Measurements from ENCODE around the gene YARS2. TPM values are rescaled to one million over a fixed set of nuclear protein-coding genes. Genes with fewer than 3 reads are reported as not detected.

Gene YARS2
- total and polyA plus RNA-seq, 8 donors: 3.7 to 7.9 (median 6.3) TPM

- WGBS, 2 donors: 65 to 70% methylated on average over 1 of the region's 1 CpG
- Histone ChIP-seq H3K4me1 (no peaks in the 10 kb centered on the region), H3K27me3 (no peaks in the 10 kb centered on the region), H3K36me3 (no peaks in the 10 kb centered on the region), H3K4me3 (no peak overlapping the region), H3K27ac (no peak overlapping the region), H3K9me3 (no peaks in the 10 kb centered on the region)
- intact Hi-C loops (cut with DNase I): no loop called here
- DNase-seq (no peak), FAIRE-seq (no peak), ATAC-seq (no peak)
- no peak for TF ChIP-seq CTCF (IDR thresholded peaks at IDR 0.05)
These were observed 24.4 kb upstream of the YARS2 start for GRCh38 chr12:32780071-32780470.

GRCh38 chr12:32777691-32778175 is 22.0 kb upstream of the YARS2 start:
- intact Hi-C loops (cut with DNase I): no loop called here
- Histone ChIP-seq H3K27ac (no peak overlapping the region), H3K36me3 (no peaks in the 10 kb centered on the region), H3K4me3 (no peak overlapping the region), H3K4me1 (no peaks in the 10 kb centered on the region), H3K9me3 (no peaks in the 10 kb centered on the region), H3K27me3 (no peaks in the 10 kb centered on the region)
- 64 to 74% methylated on average over 6 of the region's 6 CpGs for WGBS, 2 donors
- FAIRE-seq (no peak), ATAC-seq (no peak), DNase-seq (no peak)
- no peak for TF ChIP-seq CTCF (IDR thresholded peaks at IDR 0.05)

- Histone ChIP-seq H3K27ac (no peak overlapping the region), H3K4me1 (no peaks in the 10 kb centered on the region), H3K27me3 (no peaks in the 10 kb centered on the region), H3K4me3 (no peak overlapping the region), H3K9me3 (no peaks in the 10 kb centered on the region), H3K36me3 (no peaks in the 10 kb centered on the region)
- no peak for FAIRE-seq
- DNase-seq: no peak
- 25 to 44% methylated on average over 5 of the region's 5 CpGs for WGBS, 2 donors
- no peak for TF ChIP-seq CTCF (IDR thresholded peaks at IDR 0.05)
- ATAC-seq: no peak
- intact Hi-C loops (cut with DNase I): no loop called here
These were observed 21.5 kb upstream of the YARS2 start for GRCh38 chr12:32777159-32777558.

GRCh38 chr12:32776258-32776657 is 20.6 kb upstream of the YARS2 start:
- Histone ChIP-seq H3K4me1 (no peaks in the 10 kb centered on the region), H3K36me3 (no peaks in the 10 kb centered on the region), H3K27ac (no peak overlapping the region), H3K9me3 (no peaks in the 10 kb centered on the region), H3K4me3 (no peak overlapping the region), H3K27me3 (no peaks in the 10 kb centered on the region)
- intact Hi-C loops (cut with DNase I): no loop called here
- no peak for FAIRE-seq
- no peak for TF ChIP-seq CTCF (IDR thresholded peaks at IDR 0.05)
- 56 to 66% methylated on average over 4 of the region's 4 CpGs for WGBS, 2 donors
- DNase-seq: no peak
- ATAC-seq: no peak

- Histone ChIP-seq H3K4me3 (no peak overlapping the region), H3K27ac (no peak overlapping the region), H3K36me3 (no peaks in the 10 kb centered on the region), H3K4me1 (no peaks in the 10 kb centered on the region), H3K9me3 (no peaks in the 10 kb centered on the region), H3K27me3 (no peaks in the 10 kb centered on the region)
- 34 to 44% methylated on average over 6 of the region's 6 CpGs for WGBS, 2 donors
- DNase-seq (no peak), FAIRE-seq (peak; percentile 83), ATAC-seq (no peak)
- intact Hi-C loops (cut with DNase I): no loop called here
- TF ChIP-seq CTCF (IDR thresholded peaks at IDR 0.05): no peak
These were observed 18.0 kb upstream of the YARS2 start for GRCh38 chr12:32773691-32774090.

All from pancreas (tissue), 10 donors.